Large intestine (tissue), 3 donors: ENCODE measurements around the gene MRPL19. TPM values are rescaled to one million over a fixed set of nuclear protein-coding genes. Genes with fewer than 3 reads are reported as not detected.
"Not testable (repeated sequence)": the region's sequence is repeated elsewhere in the genome, so short reads cannot be mapped to it uniquely, and the experiment has no call there.

Source experiments
- DNase-seq, 2 donors: peaks; one replicate each; pipeline versions ENCODE4 v3.0.0 to v3.0.0-alpha.2; 2013
- H3K27ac ChIP-seq: one replicate; pipeline ENCODE4 v1.5.1; 2013; ENCODE audit warnings: low read length
- H3K27me3 ChIP-seq: 2 replicates; pipeline ENCODE4 v1.6.1; 2013; ENCODE audit warnings: low read length; ENCODE audit not compliant: control insufficient read depth, insufficient read depth
- H3K36me3 ChIP-seq: 2 replicates; pipeline ENCODE4 v1.6.1; 2013; ENCODE audit warnings: low read length; ENCODE audit not compliant: control insufficient read depth, insufficient read depth
- H3K4me1 ChIP-seq: one replicate; pipeline ENCODE4 v1.6.1; 2013; ENCODE audit warnings: low read length; ENCODE audit not compliant: control insufficient read depth, insufficient read depth
- H3K4me3 ChIP-seq: one replicate; pipeline ENCODE4 v1.5.1; 2013; ENCODE audit warnings: low read length
- H3K9me3 ChIP-seq: one replicate; pipeline ENCODE4 v1.6.1; 2013; ENCODE audit warnings: mild to moderate bottlenecking, low read depth, low read length, moderate library complexity; ENCODE audit not compliant: control insufficient read depth
- WGBS: methylation state at CpG from one replicate; pipeline ENCODE4 v1.1.5; 2013; ENCODE audit warnings: low lambda C conversion rate; ENCODE audit not compliant: insufficient coverage; 5-methylcytosine and 5-hydroxymethylcytosine counted together
- polyA plus RNA-seq: library from polyadenylated mRNA; unstranded; fragments of 120-200 nt; gene quantifications from one replicate; pipeline ENCODE4 v1.2.1, GENCODE V29; 2013

The MRPL19 gene
- polyA plus RNA-seq, 1 donor: 38.0 TPM

GRCh38 chr2:75655861-75656260 is 9.3 kb downstream of the MRPL19 start:
- Histone ChIP-seq H3K27me3 (no peaks in the 10 kb centered on the region), H3K9me3 (peaks cover 7% of the 10 kb centered on the region), H3K4me1 (no peaks in the 10 kb centered on the region), H3K36me3 (peaks cover 63% of the 10 kb centered on the region), H3K4me3 (no peak overlapping the region), H3K27ac (no peak overlapping the region)
- no peak for DNase-seq
- no CpG with 5 or more reads among the region's 1 CpG for WGBS

GRCh38 chr2:75656563-75656962 is 10.0 kb downstream of the MRPL19 start:
- no peak overlapping the region for H3K4me3 ChIP-seq
- no peak for DNase-seq
- peaks cover 60% of the 10 kb centered on the region for H3K36me3 ChIP-seq
- no peaks in the 10 kb centered on the region for H3K27me3 ChIP-seq
- whole genome bisulfite sequencing: 100% methylated on average over 1 of the region's 1 CpG
- no peaks in the 10 kb centered on the region for H3K4me1 ChIP-seq
- no peak overlapping the region for H3K27ac ChIP-seq
- peaks cover 7% of the 10 kb centered on the region for H3K9me3 ChIP-seq

GRCh38 chr2:75657798-75658197 is 11.2 kb downstream of the MRPL19 start:
- Histone ChIP-seq H3K4me3 (no peak overlapping the region), H3K4me1 (no peaks in the 10 kb centered on the region), H3K27me3 (no peaks in the 10 kb centered on the region), H3K9me3 (peaks cover 7% of the 10 kb centered on the region), H3K27ac (no peak overlapping the region), H3K36me3 (peaks cover 56% of the 10 kb centered on the region)
- no peak for DNase-seq

- no peaks in the 10 kb centered on the region for H3K9me3 ChIP-seq
- H3K27ac ChIP-seq: no peak overlapping the region
- no peaks in the 10 kb centered on the region for H3K27me3 ChIP-seq
- 61% methylated on average over 3 of the region's 6 CpGs for WGBS
- H3K36me3 ChIP-seq: peaks cover 41% of the 10 kb centered on the region
- DNase-seq: no peak
- H3K4me1 ChIP-seq: no peaks in the 10 kb centered on the region
- H3K4me3 ChIP-seq: no peak overlapping the region
These were observed 20.3 kb downstream of the MRPL19 start for GRCh38 chr2:75666911-75667310.

GRCh38 chr2:75667884-75668283 is 21.3 kb downstream of the MRPL19 start:
- no peaks in the 10 kb centered on the region for H3K4me1 ChIP-seq
- H3K4me3 ChIP-seq: no peak overlapping the region
- H3K36me3 ChIP-seq: peaks cover 46% of the 10 kb centered on the region
- no peaks in the 10 kb centered on the region for H3K9me3 ChIP-seq
- no peak overlapping the region for H3K27ac ChIP-seq
- no peak for DNase-seq
- 100% methylated on average over 1 of the region's 2 CpGs for WGBS
- H3K27me3 ChIP-seq: no peaks in the 10 kb centered on the region

GRCh38 chr2:75675423-75675822 is 28.8 kb downstream of the MRPL19 start:
- not testable (repeated sequence) for H3K4me1 ChIP-seq, DNase-seq, H3K9me3 ChIP-seq, H3K4me3 ChIP-seq, H3K27me3 ChIP-seq, H3K27ac ChIP-seq
- WGBS: 100% methylated on average over 2 of the region's 4 CpGs
- H3K36me3 ChIP-seq: peaks cover 25% of the 10 kb centered on the region

GRCh38 chr2:75675908-75676307 is 29.3 kb downstream of the MRPL19 start:
- no peaks in the 10 kb centered on the region for H3K27me3 ChIP-seq
- WGBS: 100% methylated on average over 3 of the region's 3 CpGs
- H3K36me3 ChIP-seq: peaks cover 23% of the 10 kb centered on the region
- H3K4me3 ChIP-seq: no peak overlapping the region
- DNase-seq: no peak
- H3K4me1 ChIP-seq: no peaks in the 10 kb centered on the region
- H3K27ac ChIP-seq: no peak overlapping the region
- no peaks in the 10 kb centered on the region for H3K9me3 ChIP-seq

GRCh38 chr2:75676464-75676863 is 29.9 kb downstream of the MRPL19 start:
- Histone ChIP-seq H3K27ac (no peak overlapping the region), H3K27me3 (no peaks in the 10 kb centered on the region), H3K4me1 (no peaks in the 10 kb centered on the region), H3K9me3 (no peaks in the 10 kb centered on the region), H3K36me3 (peaks cover 23% of the 10 kb centered on the region), H3K4me3 (no peak overlapping the region)
- 97% methylated on average over 3 of the region's 3 CpGs for WGBS
- DNase-seq: no peak

- DNase-seq: no peak
- peaks cover 20% of the 10 kb centered on the region for H3K36me3 ChIP-seq
- no peak overlapping the region for H3K27ac ChIP-seq
- H3K4me1 ChIP-seq: no peaks in the 10 kb centered on the region
- H3K4me3 ChIP-seq: no peak overlapping the region
- no peaks in the 10 kb centered on the region for H3K27me3 ChIP-seq
- no CpG with 5 or more reads among the region's 1 CpG for WGBS
- no peaks in the 10 kb centered on the region for H3K9me3 ChIP-seq
These were observed 33.0 kb downstream of the MRPL19 start for GRCh38 chr2:75679556-75679955.

GRCh38 chr2:75680402-75680801 is 33.8 kb downstream of the MRPL19 start:
- H3K27ac ChIP-seq: no peak overlapping the region
- H3K27me3 ChIP-seq: no peaks in the 10 kb centered on the region
- H3K4me1 ChIP-seq: no peaks in the 10 kb centered on the region
- H3K9me3 ChIP-seq: no peaks in the 10 kb centered on the region
- WGBS: no CpG with 5 or more reads among the region's 1 CpG
- DNase-seq: peak in 1 of 2 donors; percentile 6
- H3K4me3 ChIP-seq: no peak overlapping the region
- H3K36me3 ChIP-seq: peaks cover 23% of the 10 kb centered on the region

GRCh38 chr2:75683430-75683829 is 36.8 kb downstream of the MRPL19 start:
- peaks cover 42% of the 10 kb centered on the region for H3K36me3 ChIP-seq
- H3K9me3 ChIP-seq, H3K27me3 ChIP-seq, H3K4me1 ChIP-seq, H3K27ac ChIP-seq, DNase-seq, H3K4me3 ChIP-seq: not testable (repeated sequence)
- 100% methylated on average over 2 of the region's 5 CpGs for WGBS
